Activated naive CD4-positive, alpha-beta T cell treated with anti-CD3 and anti-CD28 coated beads, Interleukin-2, amount 50 U/mL, for 16 hours (primary cell): Measurements from ENCODE around the gene MGAT1.

Experiments
- DNase-seq: peaks from one replicate; pipeline ENCODE4 v3.0.0-alpha.2; 2020

MGAT1 gene

DNA sequence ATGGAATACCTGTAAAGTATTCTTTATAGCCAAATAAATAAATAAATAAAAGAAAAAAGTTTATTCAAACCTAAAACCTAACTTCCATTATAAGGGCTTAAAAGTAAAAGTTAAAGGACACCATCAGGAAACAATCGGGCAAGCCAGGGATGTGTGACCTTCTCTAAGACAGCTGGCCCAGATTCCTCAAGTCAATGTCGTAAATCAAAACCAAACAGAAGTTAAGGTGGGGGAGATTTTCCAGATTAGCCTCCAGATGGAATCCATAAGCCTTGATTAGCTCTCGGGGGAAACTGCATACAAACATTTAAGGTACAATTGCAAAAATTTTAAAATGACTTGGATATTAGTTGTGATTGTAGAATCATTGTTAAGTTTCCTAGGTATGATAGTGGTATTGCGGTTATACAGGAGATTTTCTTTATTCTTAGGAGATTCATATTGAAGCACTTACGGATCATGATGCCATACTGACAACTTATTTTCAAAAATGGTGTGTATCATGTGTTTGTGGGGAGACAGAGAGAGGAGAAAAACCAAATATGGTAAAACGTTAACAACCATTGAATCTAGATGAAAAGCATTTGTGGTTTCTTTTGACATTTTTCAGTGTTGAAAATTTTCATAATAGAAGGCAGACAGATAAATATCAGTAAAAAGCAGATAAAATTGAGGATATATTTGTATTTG, 21.5 kb upstream of the MGAT1 start:
- DNase-seq: no peak

DNA sequence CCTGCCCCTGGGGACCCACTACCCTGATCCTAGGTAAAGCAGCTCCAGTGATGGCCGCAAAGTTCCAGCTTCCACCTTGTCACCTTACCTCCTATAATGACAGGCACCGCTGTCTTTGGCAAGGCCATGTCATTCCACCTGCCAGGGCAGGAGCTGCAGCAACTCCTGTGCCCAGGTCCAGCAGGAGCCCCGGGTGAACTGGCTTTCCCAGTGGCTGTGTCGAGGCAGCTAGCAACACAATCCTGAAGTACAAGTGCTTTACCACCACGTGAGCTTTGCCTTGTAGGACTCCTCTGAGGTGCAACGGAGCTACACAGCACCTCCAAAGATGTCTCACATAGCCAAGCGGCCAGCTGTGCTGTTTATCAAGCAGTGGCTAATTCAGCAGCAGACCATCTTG, 20.7 kb upstream of the MGAT1 start:
- DNase-seq: no peak

- no peak for DNase-seq
These were observed 18.9 kb upstream of the MGAT1 start for GRCh38 chr5:180821538-180821937.

- no peak for DNase-seq
These were observed 18.2 kb upstream of the MGAT1 start for GRCh38 chr5:180820788-180821321.

GRCh38 chr5:180818677-180819341, 16.2 kb upstream of the MGAT1 start:
- DNase-seq: no peak

- DNase-seq: no peak
These were observed 15.5 kb upstream of the MGAT1 start for GRCh38 chr5:180817893-180818674.

DNA sequence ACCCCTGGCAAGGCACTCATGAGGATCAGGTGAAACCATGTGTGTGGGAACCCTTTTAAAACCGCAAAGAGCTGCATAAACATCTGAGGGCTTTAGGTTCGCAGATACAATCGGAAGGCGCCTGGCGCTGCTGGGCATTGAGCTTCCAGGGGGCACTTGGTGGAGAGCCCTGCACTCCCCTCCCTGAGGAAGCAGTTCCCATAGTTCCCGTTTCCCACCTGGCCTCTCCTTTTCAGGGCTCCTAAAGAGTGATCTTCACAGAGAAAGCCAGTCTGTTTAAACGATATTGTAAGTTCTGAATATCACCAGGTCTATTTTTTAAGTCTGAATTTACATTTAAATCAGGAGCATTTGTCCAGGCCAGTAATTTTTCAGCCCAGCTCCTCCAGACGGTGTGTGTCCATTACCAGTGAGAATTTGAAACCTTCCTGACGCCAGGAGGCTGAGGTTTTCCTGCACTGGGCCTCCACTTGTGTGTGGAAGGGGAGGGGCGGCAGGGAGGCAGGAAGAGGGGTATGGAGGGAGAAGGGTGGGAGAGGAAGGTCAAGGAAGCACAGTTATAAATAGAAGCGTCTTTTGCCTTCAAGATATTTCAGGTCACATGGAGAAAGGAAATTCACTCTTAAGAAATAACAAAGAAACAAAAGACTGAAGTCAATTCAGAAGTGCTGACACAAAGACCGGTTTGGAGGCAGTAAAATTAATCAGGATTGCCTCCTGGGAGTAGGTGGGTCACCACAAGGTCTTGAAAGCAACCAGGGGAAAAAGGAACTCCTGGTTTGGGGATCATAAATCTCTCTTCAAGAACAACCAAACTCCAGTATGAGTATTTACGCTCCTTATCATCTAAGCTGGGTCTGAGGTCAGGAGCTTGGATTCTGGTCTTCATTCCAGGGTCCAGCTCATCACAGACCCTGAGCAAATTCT, 14.3 kb upstream of the MGAT1 start:
- DNase-seq: no peak

DNA sequence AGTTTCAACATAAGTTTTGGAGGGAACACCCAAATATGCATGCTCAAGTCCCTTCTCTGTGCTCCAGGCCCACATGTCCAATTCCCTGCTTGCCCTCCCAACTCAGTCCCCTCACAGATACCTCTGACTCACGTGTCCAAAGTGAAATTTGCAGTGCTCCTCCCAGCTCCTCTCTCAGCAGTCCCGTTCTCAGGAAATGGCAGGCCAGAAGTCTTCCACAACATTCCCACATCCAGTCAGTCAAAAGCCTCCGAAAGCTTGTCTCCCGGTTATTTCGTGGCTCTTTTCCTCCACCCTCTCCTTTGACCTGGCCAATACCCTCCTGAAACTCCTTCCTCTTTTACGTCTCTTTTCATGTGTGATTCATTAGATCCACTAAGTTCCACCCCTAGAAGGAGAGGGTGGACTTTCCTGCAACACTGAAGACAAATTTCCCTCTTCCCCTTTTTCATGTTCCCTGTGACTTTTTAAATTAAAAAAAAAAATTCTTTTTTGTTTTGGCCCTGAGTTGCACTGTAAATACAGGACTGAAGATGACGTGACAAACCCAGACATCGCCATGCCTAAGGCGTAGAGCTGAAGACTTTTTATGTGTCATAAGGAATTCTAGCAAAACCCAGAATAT, 12.8 kb upstream of the MGAT1 start:
- no peak for DNase-seq

DNA sequence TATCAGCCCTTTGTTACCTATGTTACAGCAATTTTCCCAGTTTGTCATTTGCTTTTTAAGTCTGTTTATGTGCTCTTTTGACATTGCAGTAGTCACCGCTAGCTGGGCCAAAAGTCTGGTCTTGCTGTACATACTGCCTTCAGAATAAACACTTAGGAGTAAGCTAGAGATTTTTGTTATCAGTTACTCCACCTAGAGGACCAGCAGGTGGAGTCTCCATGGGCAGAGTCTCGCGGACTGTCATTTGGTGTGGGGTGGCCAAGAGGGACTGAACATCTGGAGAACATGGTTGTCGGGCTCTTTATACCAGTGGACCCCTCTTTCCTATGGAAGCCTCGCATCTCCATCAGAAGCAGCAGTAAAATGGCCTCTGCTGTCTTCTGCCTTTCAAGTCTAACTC, 10.8 kb upstream of the MGAT1 start:
- no peak for DNase-seq

DNA sequence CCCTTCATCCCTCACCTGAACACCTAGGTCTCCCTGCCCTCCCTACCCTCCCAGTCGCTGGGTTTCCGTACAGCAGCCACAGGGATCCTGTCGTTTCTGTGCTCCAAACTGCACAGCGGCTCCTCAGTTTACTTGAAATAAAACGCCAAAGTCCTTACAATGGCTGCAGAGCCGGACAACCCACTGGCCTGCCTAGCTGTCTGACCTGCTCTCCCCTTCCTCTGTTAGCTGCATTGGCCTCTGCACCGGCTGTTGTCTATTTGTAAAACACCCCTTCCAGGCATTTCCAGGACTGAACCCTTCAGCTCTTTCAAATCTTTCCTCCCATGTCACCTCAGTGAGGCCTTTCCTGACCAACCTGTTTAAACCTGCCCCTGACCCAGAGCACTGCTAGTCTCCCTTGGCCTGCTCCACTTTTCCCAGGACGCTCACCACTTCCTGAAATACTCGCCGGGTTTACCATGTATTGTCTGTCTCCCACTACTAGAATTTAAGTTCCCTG, 9.1 kb upstream of the MGAT1 start:
- DNase-seq: no peak

- DNase-seq: no peak
These were observed 8.5 kb upstream of the MGAT1 start for GRCh38 chr5:180810959-180811622.

DNA sequence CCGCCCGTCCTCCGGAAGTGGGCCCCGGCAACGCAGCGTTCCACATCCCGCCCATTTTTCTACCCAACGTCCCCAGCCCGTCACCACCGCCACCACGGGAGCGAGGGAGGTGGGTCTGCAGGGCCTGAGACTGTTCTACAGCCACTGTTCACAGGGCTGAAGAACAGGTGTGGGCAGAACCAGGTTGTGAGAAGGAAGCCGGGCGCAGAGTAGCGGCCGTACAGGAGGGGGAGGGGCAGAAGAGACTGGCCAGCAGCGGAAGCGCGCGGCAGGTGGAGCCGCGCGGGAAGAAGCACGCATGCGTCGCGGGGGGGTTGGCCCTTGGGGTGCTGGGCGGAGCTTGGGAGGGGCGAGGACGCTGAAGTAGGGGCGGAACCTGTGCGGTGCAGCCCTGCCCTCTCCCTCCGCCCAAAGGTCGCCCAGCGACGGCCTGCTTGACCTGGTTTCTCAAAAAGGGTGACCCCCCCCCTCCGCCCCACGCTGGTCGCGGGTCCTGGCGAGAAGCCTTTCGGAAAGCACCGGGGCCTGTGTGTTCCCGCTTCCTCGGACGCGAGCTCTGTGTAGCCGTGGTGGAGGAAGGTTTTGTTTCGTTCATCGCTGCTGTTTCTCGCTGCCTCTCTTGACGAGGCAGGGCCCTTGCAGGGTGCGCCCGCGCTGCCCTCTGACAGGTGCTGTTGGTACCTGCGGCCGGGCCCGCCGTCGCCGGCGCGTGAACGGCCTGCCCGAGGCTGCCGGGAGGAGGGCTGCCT, 7.8 kb upstream of the MGAT1 start:
- DNase-seq: peak; percentile 93

- DNase-seq: peak; percentile 79
These were observed 7.0 kb upstream of the MGAT1 start for GRCh38 chr5:180809403-180810209.

DNA sequence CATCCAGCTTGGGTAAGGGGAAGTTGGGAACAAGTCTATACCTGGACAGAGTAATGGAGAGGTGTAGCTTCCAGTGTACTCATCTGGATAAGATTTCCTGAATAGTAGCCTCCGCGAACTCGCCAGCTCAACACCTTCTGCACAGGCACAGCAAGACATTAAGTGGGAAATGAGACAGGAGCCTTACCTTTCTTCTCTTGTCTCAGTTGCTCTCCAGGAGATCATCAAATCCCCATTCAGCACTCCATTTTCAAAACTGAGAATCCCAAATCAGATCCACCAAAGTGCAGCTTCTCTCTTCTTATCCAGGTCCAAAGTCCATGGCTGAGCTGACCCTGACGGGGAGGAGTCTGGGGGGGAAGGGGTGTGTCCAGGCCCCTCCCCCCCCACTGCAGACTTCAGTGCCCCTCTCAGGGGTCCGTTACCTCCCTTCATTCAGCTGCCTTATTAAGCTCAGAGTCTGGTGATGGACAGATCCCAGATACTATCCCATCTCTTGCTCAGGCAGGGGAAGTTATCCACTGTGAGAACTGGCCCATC, 5.9 kb upstream of the MGAT1 start:
- no peak for DNase-seq

DNA sequence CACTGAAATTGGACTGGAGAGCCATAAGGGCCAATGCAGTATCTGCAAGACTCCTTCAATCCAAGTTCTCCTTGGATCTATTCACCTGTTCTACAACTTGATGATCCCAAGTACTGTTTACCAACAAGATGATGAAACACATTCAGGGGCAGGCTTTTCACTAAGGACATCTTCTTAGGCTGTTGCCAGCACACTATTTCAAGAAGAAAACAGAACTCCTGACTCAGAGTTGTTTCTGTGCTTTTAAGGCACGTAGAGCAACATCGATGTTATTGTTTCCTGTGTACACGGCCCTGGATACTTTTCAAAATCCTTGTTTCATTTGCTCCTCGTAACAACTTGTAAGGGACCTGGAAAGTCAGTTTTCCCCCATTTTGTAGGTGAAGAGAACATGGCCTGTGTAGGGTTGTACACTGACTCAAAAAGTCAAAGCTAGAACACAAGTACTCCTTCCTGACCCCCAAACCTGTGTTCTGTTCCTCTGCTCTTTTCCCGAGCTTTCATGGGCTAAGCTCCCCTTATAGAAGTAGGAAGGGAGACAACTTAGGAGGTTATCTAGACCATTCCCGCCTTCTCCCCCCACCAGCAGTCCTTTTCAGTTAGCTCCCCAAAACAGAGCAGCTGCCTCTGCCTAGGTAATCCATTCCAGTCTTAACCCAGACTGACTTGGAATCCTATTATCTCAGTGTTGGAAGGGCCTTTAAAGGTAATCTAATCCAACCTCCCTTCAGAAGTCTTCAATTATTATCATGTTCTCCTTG, 5.2 kb upstream of the MGAT1 start:
- no peak for DNase-seq

- DNase-seq: no peak
These were observed 4.4 kb upstream of the MGAT1 start for GRCh38 chr5:180807046-180807445.

DNA sequence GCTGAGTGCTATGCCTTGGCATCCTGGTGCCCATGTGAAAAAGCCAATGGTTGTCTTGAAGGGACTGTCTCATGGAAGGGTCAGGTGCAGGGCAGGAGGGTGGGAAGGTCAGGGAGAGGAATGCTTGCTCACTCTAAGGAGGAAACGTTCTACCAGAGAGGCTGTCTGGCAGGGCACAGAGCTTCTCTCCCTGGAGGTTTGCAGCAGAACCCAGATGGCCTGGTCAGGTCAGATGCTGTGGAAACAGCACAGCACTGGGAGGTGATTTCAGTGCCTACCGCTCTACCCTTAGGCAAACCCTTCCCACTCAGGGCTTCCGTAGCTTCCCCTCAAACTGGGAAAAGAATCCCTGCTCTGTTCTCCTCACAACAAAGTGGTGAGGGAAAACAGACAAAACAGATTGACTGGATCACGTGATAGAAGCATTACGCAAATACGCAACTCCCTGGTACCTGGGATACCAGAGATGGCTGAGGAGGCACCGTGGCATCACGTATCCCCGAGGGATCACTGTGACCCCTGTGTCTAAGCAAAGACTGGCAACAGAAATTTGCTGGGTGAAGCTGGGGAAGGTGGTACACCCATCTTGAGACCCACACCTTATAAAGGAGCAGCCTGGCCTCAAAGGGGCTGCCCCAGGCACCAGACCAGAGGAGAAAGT, 3.9 kb upstream of the MGAT1 start:
- no peak for DNase-seq

DNA sequence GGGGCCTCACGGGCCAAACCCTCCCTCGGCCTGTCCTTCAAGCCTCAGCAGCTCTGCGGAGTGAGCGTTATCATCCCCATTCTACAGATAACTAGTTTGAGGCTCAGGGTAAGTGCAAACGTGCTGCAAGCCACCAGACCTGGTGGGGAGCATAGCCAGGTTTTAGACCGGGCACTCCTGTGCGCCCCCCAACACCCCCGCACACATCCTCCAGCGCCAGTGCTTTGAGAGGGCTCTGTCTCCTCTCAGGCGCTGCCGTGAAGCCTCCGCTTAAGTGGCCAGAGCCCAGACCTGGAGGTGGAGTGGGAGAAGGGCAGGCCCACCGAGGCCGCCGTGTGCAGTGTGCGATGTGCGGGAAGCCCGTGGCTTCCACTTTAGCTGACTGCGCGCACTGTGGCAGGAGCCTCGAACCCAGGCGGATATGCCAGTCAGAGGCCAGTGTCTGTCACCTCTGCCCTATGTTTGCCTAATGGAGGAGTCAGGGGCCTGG, 1.6 kb upstream of the MGAT1 start:
- DNase-seq: no peak
